PC-9 (cell line): Measurements from ENCODE around the gene CXCL3.

Source experiments
- CTCF ChIP-seq: fragments of 200-600 bp; sonication (generic); conservative IDR thresholded peaks from 2 replicates; pipeline ENCODE4 v1.6.1; 2017; ENCODE audit warnings: mixed run types, antibody characterized with exemption, mild to moderate bottlenecking, moderate library complexity
- EZH2 ChIP-seq: fragments of 200-600 bp; sonication (generic); IDR thresholded peaks from 2 replicates; pipeline ENCODE4 v1.8.0; 2017; ENCODE audit warnings: antibody characterized with exemption, low read depth

- TF ChIP-seq CTCF (no peak), EZH2 (no peak)
Observed at GRCh38 chr4:74023709-74024108, 14.8 kb downstream of the CXCL3 start.
